K562 (cell line): Measurements from ENCODE around the gene PRKD2. TPM values are rescaled to one million over a fixed set of nuclear protein-coding genes. Genes with fewer than 3 reads are reported as not detected.

Experiments used
- ATAC-seq: fragments of 200-7000 bp; cut with Tn5 transposase; 3 replicates; pipeline ENCODE4 v1.9.1; 2020; ENCODE audit warnings: moderate library complexity
- BruUV-seq: library from RNA; stranded (reverse); fragments of 400-500 nt; replicated peaks from 2 replicates; lab custom pipeline; 2021; lab: Mats Ljungman, UMichigan
- CTCF ChIA-PET: fragments of 300-600 bp; formaldehyde crosslinking; extraction: SDS; loops from one replicate; lab custom pipeline; 2021; ENCODE audit warnings: low intra/inter-chr PET ratio; lab: Yijun Ruan, JAX
- POLR2A ChIA-PET: fragments of 300-600, 350-650 bp; sonication (Branson Sonifier 250); formaldehyde crosslinking; extraction: SDS; loops from one replicate; lab custom pipeline; 2021; ENCODE audit warnings: antibody characterized with exemption, inconsistent platforms; lab: Yijun Ruan, JAX
- DNase-seq, 4 experiments: peaks; one replicate each; pipeline versions ENCODE4 v3.0.0 to v3.0.0-alpha.2; 2011 to 2018; ENCODE audit warnings: low spot score in 3 of 4, mixed read lengths in 3 of 4; ENCODE audit errors: extremely low read depth in 1 of 4
- FAIRE-seq: peaks from 2 replicates; lab custom pipeline; 2011; peaks lifted over from hg19 to GRCh38; lab: Jason Lieb, UNC
- H2AFZ ChIP-seq: 2 replicates; pipeline ENCODE4 v1.6.0; 2011; ENCODE audit warnings: low read depth, low read length, control low read depth, inconsistent platforms
- H3K27ac ChIP-seq: fragments of 200-600 bp; 3 replicates; pipeline ENCODE4 v1.8.0; 2011; ENCODE audit warnings: low read depth, mild to moderate bottlenecking, control low read depth, inconsistent platforms, low read length, moderate library complexity, mixed read lengths; ENCODE audit errors: extremely low read depth
- H3K27me3 ChIP-seq, 2 experiments: fragments of 300-600 bp in 1 of 2; 2 replicates in 1 of 2; 3 replicates in 1 of 2; pipeline versions ENCODE4 v1.6.0 to v1.8.0; 2011; ENCODE audit warnings: inconsistent platforms in 2 of 2, low read length in 2 of 2, mild to moderate bottlenecking in 1 of 2, mixed read lengths in 1 of 2, moderate library complexity in 1 of 2; ENCODE audit not compliant: control insufficient read depth in 2 of 2, insufficient read depth in 2 of 2
- H3K36me3 ChIP-seq: fragments of 300-600 bp; 3 replicates; pipeline ENCODE4 v1.8.0; 2011; ENCODE audit warnings: mild to moderate bottlenecking, low read length, inconsistent platforms; ENCODE audit not compliant: control insufficient read depth, insufficient read depth
- H3K4me1 ChIP-seq, 2 experiments: fragments of 200-600 bp in 1 of 2; replicated peaks in 1 of 2; 2 replicates in 1 of 2; 3 replicates in 1 of 2; pipeline versions ENCODE4 v1.5.1 to v1.8.0; 2011; ENCODE audit warnings: inconsistent platforms in 2 of 2, low read length in 2 of 2, mild to moderate bottlenecking in 1 of 2, mixed read lengths in 1 of 2, moderate library complexity in 1 of 2; ENCODE audit not compliant: control insufficient read depth in 2 of 2, insufficient read depth in 2 of 2
- H3K4me2 ChIP-seq: 2 replicates; pipeline ENCODE4 v1.6.1; 2011; ENCODE audit warnings: low read length, control low read depth, inconsistent platforms, mixed read lengths; ENCODE audit not compliant: insufficient read depth
- H3K4me3 ChIP-seq: fragments of 200-600 bp; sonication (generic), shearing (Covaris generic); 2 replicates; pipeline ENCODE4 v1.5.1; 2016; ENCODE audit warnings: control low read depth, inconsistent platforms
- H3K79me2 ChIP-seq: fragments of 200-600 bp; 3 replicates; pipeline ENCODE4 v1.8.0; 2011; ENCODE audit warnings: low read length, inconsistent platforms; ENCODE audit not compliant: control insufficient read depth, insufficient read depth
- H3K9ac ChIP-seq, 2 experiments: 2 replicates each; pipeline versions ENCODE4 v1.6.0 to v1.6.1; 2011; ENCODE audit warnings: low read depth in 2 of 2, low read length in 2 of 2, control low read depth in 1 of 2, inconsistent platforms in 1 of 2, mild to moderate bottlenecking in 1 of 2, mixed read lengths in 1 of 2; ENCODE audit not compliant: insufficient read depth in 1 of 2
- H3K9me1 ChIP-seq: one replicate; pipeline ENCODE4 v1.6.0; 2011; ENCODE audit warnings: inconsistent platforms, mild to moderate bottlenecking, low read length, moderate library complexity; ENCODE audit not compliant: control insufficient read depth, insufficient read depth
- H3K9me3 ChIP-seq: replicated peaks from 2 replicates; pipeline ENCODE4 v1.5.1; 2011; ENCODE audit warnings: low read depth, low read length, inconsistent platforms; ENCODE audit not compliant: control insufficient read depth, insufficient read depth
- H4K20me1 ChIP-seq: replicated peaks from 2 replicates; pipeline ENCODE4 v1.6.1; 2011; ENCODE audit warnings: low read length, inconsistent platforms, mixed read lengths; ENCODE audit not compliant: control insufficient read depth, insufficient read depth
- CBFA2T3 ChIP-seq: fragments of 450-650 bp; IDR thresholded peaks from 2 replicates; pipeline ENCODE4 v1.6.1; 2017
- CBX3 ChIP-seq, 2 experiments: IDR thresholded peaks; 1 replicate in 1 of 2; 2 replicates in 1 of 2; pipeline ENCODE4 v1.6.1; 2012; ENCODE audit warnings: inconsistent platforms in 2 of 2, low read length in 2 of 2, borderline replicate concordance in 1 of 2, control low read depth in 1 of 2
- CSDE1 ChIP-seq, 2 experiments: fragments of 450-650 bp; IDR thresholded peaks; 2 replicates each; pipeline ENCODE4 v1.6.1; 2016; ENCODE audit warnings: mild to moderate bottlenecking in 1 of 2
- CXXC5 ChIP-seq: fragments of 250-450 bp; sonication (Bioruptor Pico); IDR thresholded peaks from 2 replicates; pipeline ENCODE4 v1.8.0; 2022; ENCODE audit warnings: inconsistent platforms, mild to moderate bottlenecking, moderate library complexity
- DEAF1 ChIP-seq: fragments of 450-650 bp; formaldehyde crosslinking; IDR thresholded peaks from 2 replicates; pipeline ENCODE4 v1.4.0; 2020; ENCODE audit warnings: mild to moderate bottlenecking, moderate library complexity
- ELK3 ChIP-seq: fragments of 450-650 bp; formaldehyde crosslinking; IDR thresholded peaks from 2 replicates; pipeline ENCODE4 v1.4.0; 2020; ENCODE audit warnings: mild to moderate bottlenecking
- MAFG ChIP-seq: fragments of 450-650 bp; conservative IDR thresholded peaks from 2 replicates; pipeline ENCODE4 v1.6.1; 2016; ENCODE audit warnings: missing genetic modification characterization, missing compliant biosample characterization
- MAZ ChIP-seq, 2 experiments: fragments of 450-650 bp in 1 of 2; sonication (generic) in 1 of 2; formaldehyde crosslinking; IDR thresholded peaks in 1 of 2; conservative IDR thresholded peaks in 1 of 2; 2 replicates each; pipeline versions ENCODE4 v1.4.0 to v1.5.0; 2020; ENCODE audit warnings: mild to moderate bottlenecking in 1 of 2, missing genetic modification reagents in 1 of 2
- NFIX ChIP-seq: fragments of 250-450 bp; sonication (Bioruptor Pico); IDR thresholded peaks from 2 replicates; pipeline ENCODE4 v1.4.0; 2020; ENCODE audit warnings: low read depth, mild to moderate bottlenecking, moderate library complexity
- POLR2AphosphoS5 ChIP-seq: IDR thresholded peaks from 2 replicates; pipeline ENCODE4 v1.6.1; 2011; ENCODE audit warnings: mild to moderate bottlenecking, low read depth, low read length, moderate library complexity; ENCODE audit not compliant: control insufficient read depth, insufficient read depth
- POU5F1 ChIP-seq: fragments of 150-350 bp; IDR thresholded peaks from 2 replicates; pipeline ENCODE4 v1.6.1; 2014; ENCODE audit warnings: borderline replicate concordance, low read length, low read depth, mild to moderate bottlenecking; ENCODE audit not compliant: partially characterized antibody
- SPI1 ChIP-seq: IDR thresholded peaks from 2 replicates; pipeline ENCODE4 v1.6.1; 2011; ENCODE audit warnings: low read depth, low read length, control low read depth, borderline replicate concordance
- TCF7 ChIP-seq: sonication (generic); IDR thresholded peaks from 2 replicates; pipeline ENCODE4 v1.6.1; 2016; ENCODE audit warnings: antibody characterized with exemption, borderline replicate concordance
- TCF7L2 ChIP-seq: fragments of 150-350 bp; IDR thresholded peaks from 2 replicates; pipeline ENCODE4 v1.6.1; 2016; ENCODE audit warnings: low read depth, mild to moderate bottlenecking, low read length, moderate library complexity
- ZBTB17 ChIP-seq: fragments of 450-650 bp; formaldehyde crosslinking; IDR thresholded peaks from 2 replicates; pipeline ENCODE4 v1.4.0; 2020; ENCODE audit warnings: mild to moderate bottlenecking
- ZEB2 ChIP-seq: fragments of 450-650 bp; IDR thresholded peaks from 2 replicates; pipeline ENCODE4 v1.6.1; 2016
- ZZZ3 ChIP-seq: fragments of 450-650 bp; IDR thresholded peaks from 2 replicates; pipeline ENCODE4 v1.6.1; 2016; ENCODE audit warnings: antibody characterized with exemption, mild to moderate bottlenecking, moderate library complexity
- WGBS: fragments of 100-300 bp; shearing (Covaris generic); methylation state at CpG from one replicate; pipeline ENCODE4 v1.1.6; 2016; ENCODE audit warnings: low coverage, mixed read lengths; ENCODE audit not compliant: insufficient coverage; ENCODE audit errors: missing lambda C conversion rate; 5-methylcytosine and 5-hydroxymethylcytosine counted together
- in situ Hi-C: fragments of 300-500 bp; cut with MboI; formaldehyde crosslinking; loops from 4 replicates; pipeline ENCODE4 v1.15.0; 2018; ENCODE audit warnings: inconsistent platforms, mixed read lengths
- intact Hi-C: fragments of 100-400 bp; cut with micrococcal nuclease; formaldehyde crosslinking; loops from 2 replicates; pipeline ENCODE4 v1.14.2; 2022
- polyA plus RNA-seq, 8 experiments: library from polyadenylated mRNA; depleted of rRNA in 4 of 8; stranded (reverse) in 5 of 8; unstranded in 3 of 8; fragments of >200 nt; fragmentation: Nextera tagmentation in 2 of 8; fragmentation: Illumina TruSeq in 1 of 8; extraction: Ambion mirVana in 2 of 8; extraction: Trizol in 1 of 8; gene quantifications; 2 replicates each; pipeline versions ENCODE4 v1.2.1 to v1.2.3, GENCODE V29; 2011 to 2014; ENCODE audit warnings: inconsistent platforms in 1 of 8, missing spikeins in 1 of 8
- total RNA-seq, 7 experiments: library from RNA; depleted of rRNA in 6 of 7; stranded (reverse); fragments of >200 nt in 6 of 7; fragmentation: Illumina TruSeq in 2 of 7; extraction: Trizol in 2 of 7; gene quantifications; 2 replicates each; pipeline versions ENCODE4 v1.2.1 to v1.2.3, GENCODE V29; 2011 to 2021; ENCODE audit warnings: low replicate concordance in 1 of 7

Gene PRKD2
- total and polyA plus RNA-seq, 9 of the 15 experiments (the other 6 are each of a cell fraction or from before 2014, with no cell fraction given) = 1.8 to 60.0 (median 15.0) TPM

GRCh38 chr19:46714444-46715106 is 2.3 kb downstream of the PRKD2 start (continued):
- no peak for TF ChIP-seq MAZ (CRISPR knock-in tag; conservative IDR thresholded peaks at IDR 0.05 in 1 of 2, IDR thresholded peaks at IDR 0.05 in 1 of 2)
- no peak for TF ChIP-seq NFIX (CRISPR knock-in tag)
- no peak for TF ChIP-seq CSDE1 (IDR thresholded peaks at IDR 0.05)
- TF ChIP-seq ZBTB17 = no peak
- TF ChIP-seq CBFA2T3 = no peak
- TF ChIP-seq MAFG = no peak
- TF ChIP-seq ZEB2 = peak; percentile 71
- TF ChIP-seq POU5F1 = no peak
- TF ChIP-seq ZZZ3 = no peak

- Histone ChIP-seq H3K79me2 (peaks cover 27% of the 10 kb centered on the region), H3K4me3 (peak overlapping the region; percentile 70), H4K20me1 (peaks cover 4% of the 10 kb centered on the region; the same call in 1 of the 2 replicates), H3K9me1 (no peaks in the 10 kb centered on the region), H3K9me3 (no peaks in the 10 kb centered on the region), H3K4me1 (peaks cover 22 to 54% of the 10 kb centered on the region in 2 experiments), H2AFZ (peak overlapping the region; percentile 82), H3K9ac (peak overlapping the region; percentile 85 to 86), H3K36me3 (peaks cover 25% of the 10 kb centered on the region; the same call in 1 of the 3 replicates), H3K27ac (peak overlapping the region; percentile 89), H3K27me3 (no peaks in the 10 kb centered on the region), H3K4me2 (peak overlapping the region; percentile 94)
- no TSS peak for BruUV-seq
- CTCF ChIA-PET = no interaction called here
- peak; percentile 90 to 94 (median 92) for DNase-seq
- intact Hi-C loops = no loop called here
- 3% methylated on average over 28 of the region's 39 CpGs for WGBS
- peak; percentile 52 for FAIRE-seq
- in situ Hi-C loops = no loop called here
- peak; percentile 74 for ATAC-seq
- POLR2A ChIA-PET = interaction anchor here (0.5 to 2.3 kb wide), 10 partner anchors 10 to 922 kb away, joined by 3 to 10 read pairs (median 4); partner anchors contain the start of genes CALM3, DMWD and SLC1A5
- peak; percentile 27; the same call in 1 of the 2 replicates for TF ChIP-seq SPI1
- TF ChIP-seq ELK3 (CRISPR knock-in tag) = no peak
- no peak for TF ChIP-seq TCF7L2
- peak in 1 of 2 experiments; percentile 57; a peak in 1 of 3 replicates for TF ChIP-seq CBX3 (IDR thresholded peaks at IDR 0.05; ENCODE audit: borderline replicate concordance in 1 of 2, low read length in 2 of 2)
- TF ChIP-seq POLR2AphosphoS5 = 0 out of 2 replicates have a peak, but pooled peaks have one; percentile 20
- TF ChIP-seq TCF7 = no peak
- TF ChIP-seq DEAF1 (CRISPR knock-in tag) = no peak
- TF ChIP-seq CXXC5 (CRISPR knock-in tag) = peak; percentile 29
These were observed 3.0 kb downstream of the PRKD2 start for GRCh38 chr19:46713781-46714443.
